Measurements from ENCODE around the gene IFNA2.

GRCh38 chr9:21348430-21348970 lies 36.7 kb downstream of the IFNA2 start:
- no peak for TF ChIP-seq CTCF (IDR thresholded peaks at IDR 0.05)
- TF ChIP-seq POLR2A (IDR thresholded peaks at IDR 0.05): no peak
